ENCODE data around the gene LAPTM5. TPM values are rescaled to one million over a fixed set of nuclear protein-coding genes. Genes with fewer than 3 reads are reported as not detected.

Gene LAPTM5
- total and polyA plus RNA-seq, 2 of the 13 experiments (the other 11 are each of a cell fraction or from before 2014, with no cell fraction given), result 0.41 to 0.86 TPM

GRCh38 chr1:30798389-30799232 is 41.0 kb upstream of the LAPTM5 start:
- no peak for FAIRE-seq

GRCh38 chr1:30795026-30795425 is 37.5 kb upstream of the LAPTM5 start:
- FAIRE-seq, result no peak
- intact Hi-C loops (cut with micrococcal nuclease; ENCODE audit: unreplicated experiment) (no loop called here), in situ Hi-C loops (cut with HindIII; ENCODE audit: extremely low pct_ligation_motif_present, low pct_unique_long_range_greater_than_20kb) (no loop called here)
- Histone ChIP-seq H2AFZ (ENCODE audit: low read length) (no peak overlapping the region), H3K27me3 (ENCODE audit: control insufficient read depth in 1 of 2, insufficient read depth in 2 of 2, low read length in 2 of 2) (peaks cover 4 to 5% of the 10 kb centered on the region in 2 experiments; a peak in 2 of 5 replicates), H3K9me3 (ENCODE audit: low read length) (no peaks in the 10 kb centered on the region), H3K36me3 (replicated peaks in 1 of 2; ENCODE audit: control insufficient read depth in 1 of 2, insufficient read depth in 2 of 2, low read length in 2 of 2) (no peaks in the 10 kb centered on the region), H3K27ac (ENCODE audit: extremely low read length, insufficient read depth, low read length) (no peak overlapping the region), H4K20me1 (ENCODE audit: insufficient read depth, low read length) (no peaks in the 10 kb centered on the region), H3K4me1 (ENCODE audit: insufficient read depth, low read length) (peaks cover 14% of the 10 kb centered on the region; the same call in 1 of the 2 replicates), H3K4me3 (replicated peaks in 1 of 3; ENCODE audit: insufficient read depth in 1 of 3, low read depth in 2 of 3, low read length in 3 of 3) (no peak overlapping the region), H3K79me2 (ENCODE audit: insufficient read depth, low read length) (no peaks in the 10 kb centered on the region), H3K9ac (ENCODE audit: insufficient read depth, low read depth, low read length) (no peak overlapping the region), H3K4me2 (ENCODE audit: low read depth, low read length) (no peak overlapping the region; the same call in 1 of the 2 replicates)
- TF ChIP-seq GMEB1 (CRISPR knock-in tag; IDR thresholded peaks at IDR 0.05; ENCODE audit: borderline replicate concordance), result no peak
- peak; percentile 35 for TF ChIP-seq ZNF629 (CRISPR knock-in tag; conservative IDR thresholded peaks at IDR 0.05)
- ChIA-PET POLR2A (no interaction called here), CTCF (ENCODE audit: low intra/inter-chr PET ratio, low total read pairs) (no interaction called here)
- DNase-seq (ENCODE audit: low spot score), result no peak
- no TSS peak for BruUV-seq (replicated peaks)
- WGBS (ENCODE audit: low lambda C conversion rate), result 11% methylated on average over 5 of the region's 5 CpGs
- no peak for ATAC-seq

More at GRCh38 chr1:30798389-30799232, 41.0 kb upstream of the LAPTM5 start:
- peaks cover 21% of the 10 kb centered on the region for H3K4me1 ChIP-seq (ENCODE audit: insufficient read depth, low read length)
- no peaks in the 10 kb centered on the region for H3K79me2 ChIP-seq (ENCODE audit: insufficient read depth, low read length)
- no peak overlapping the region for H3K9ac ChIP-seq (ENCODE audit: insufficient read depth, low read depth, low read length)
- no peak overlapping the region for H3K4me3 ChIP-seq (replicated peaks in 1 of 3; ENCODE audit: insufficient read depth in 1 of 3, low read depth in 2 of 3, low read length in 3 of 3)
- in situ Hi-C loops (cut with HindIII; ENCODE audit: extremely low pct_ligation_motif_present, low pct_unique_long_range_greater_than_20kb) (no loop called here), intact Hi-C loops (cut with micrococcal nuclease; ENCODE audit: unreplicated experiment) (no loop called here)
- no peaks in the 10 kb centered on the region for H4K20me1 ChIP-seq (ENCODE audit: insufficient read depth, low read length)
- peaks cover 2 to 9% of the 10 kb centered on the region in 2 experiments; a peak in 3 of 5 replicates for H3K27me3 ChIP-seq (ENCODE audit: control insufficient read depth in 1 of 2, insufficient read depth in 2 of 2, low read length in 2 of 2)
- no peaks in the 10 kb centered on the region for H3K9me3 ChIP-seq (ENCODE audit: low read length)
- no peaks in the 10 kb centered on the region for H3K36me3 ChIP-seq (replicated peaks in 1 of 2; ENCODE audit: control insufficient read depth in 1 of 2, insufficient read depth in 2 of 2, low read length in 2 of 2)
- ChIA-PET CTCF (ENCODE audit: low intra/inter-chr PET ratio, low total read pairs) (interaction anchor here (1.5 kb wide), 1 partner anchor 113 kb away, joined by 3 read pairs; no protein-coding TSS in a partner anchor), POLR2A (no interaction called here)
- TF ChIP-seq NFATC3 (CRISPR knock-in tag; IDR thresholded peaks at IDR 0.05) (no peak), BORCS8-MEF2B (CRISPR knock-in tag; IDR thresholded peaks at IDR 0.05) (no peak), ZNF567 (CRISPR knock-in tag; IDR thresholded peaks at IDR 0.05; ENCODE audit: borderline replicate concordance) (no peak), ZNF615 (CRISPR knock-in tag; IDR thresholded peaks at IDR 0.05; ENCODE audit: borderline replicate concordance) (no peak), JUND (CRISPR knock-in tag; IDR thresholded peaks at IDR 0.05) (no peak)
- BruUV-seq (replicated peaks), result no TSS peak
- H3K27ac ChIP-seq (ENCODE audit: extremely low read length, insufficient read depth, low read length), result no peak overlapping the region
- DNase-seq (ENCODE audit: low spot score) (no peak), ATAC-seq (no peak)
- no peak overlapping the region for H3K4me2 ChIP-seq (ENCODE audit: low read depth, low read length)
- H2AFZ ChIP-seq (ENCODE audit: low read length), result no peak overlapping the region
- 19% methylated on average over 8 of the region's 9 CpGs for WGBS (ENCODE audit: low lambda C conversion rate)

Data from HepG2 (cell line).